ENCODE results near the gene ADPRS. TPM values are rescaled to one million over a fixed set of nuclear protein-coding genes. Genes with fewer than 3 reads are reported as not detected.
A peak's percentile ranks its signal among the peaks of the same experiment; 100 is the strongest.

ADPRS gene
- total RNA-seq, 4 donors from 2014 or later, result 41.0 to 64.3 (median 48.0) TPM

DNA sequence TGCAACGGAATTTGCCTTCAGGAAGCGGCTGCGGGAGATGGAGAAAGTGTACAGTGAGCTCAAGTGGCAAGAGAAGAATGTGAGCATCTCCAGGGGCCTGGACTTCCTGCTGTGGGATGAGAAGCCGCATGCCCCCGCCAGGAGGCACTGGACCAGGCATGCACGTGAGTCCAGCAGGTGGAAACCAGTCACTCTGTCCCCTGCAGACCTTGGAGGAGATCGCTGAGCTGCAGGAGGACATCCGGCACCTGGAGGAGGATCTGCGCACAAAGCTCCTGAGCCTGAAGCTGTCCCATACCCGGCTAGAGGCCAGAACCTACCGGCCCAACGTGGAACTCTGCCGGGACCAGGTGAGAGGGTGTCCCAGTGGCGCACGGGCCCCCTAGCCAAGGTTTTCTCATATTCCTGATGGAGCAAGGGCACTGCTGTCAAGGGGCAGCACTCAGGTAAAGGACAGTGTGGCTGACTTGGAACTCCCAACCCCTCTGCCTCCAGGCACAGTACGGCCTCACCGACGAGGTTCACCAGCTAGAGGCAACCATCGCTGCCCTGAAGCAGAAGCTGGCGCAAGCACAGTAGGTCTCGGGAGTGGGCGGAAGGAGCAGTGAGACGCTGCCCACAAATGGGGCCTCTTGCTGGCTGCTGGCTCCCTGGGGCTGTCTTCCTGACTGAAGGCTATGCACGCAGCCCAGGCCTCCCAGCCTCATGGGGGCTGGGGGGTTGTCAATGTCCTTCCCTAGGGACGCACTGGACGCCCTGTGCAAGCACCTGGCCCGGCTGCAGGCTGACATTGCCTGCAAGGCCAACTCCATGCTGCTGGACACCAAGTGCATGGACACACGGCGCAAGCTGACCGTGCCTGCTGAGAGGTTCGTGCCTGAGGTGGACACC, 1.2 kb upstream of the ADPRS start:
- peaks cover 0 to 44% (median 29%) of the 10 kb centered on the region in 4 donors for H3K4me1 ChIP-seq
- no peak overlapping the region for H3K27ac ChIP-seq
- no peaks in the 10 kb centered on the region for H3K9me3 ChIP-seq
- no peak overlapping the region for H3K4me3 ChIP-seq
- WGBS, 2 donors, result 89 to 92% methylated on average over 26 to 31 of the region's 31 CpGs
- DNase-seq (ENCODE audit: low spot score in 2 of 2), result no peak
- TF ChIP-seq POLR2A (IDR thresholded peaks at IDR 0.05) (no peak), EP300 (IDR thresholded peaks at IDR 0.05) (no peak)
- TF ChIP-seq, protein P1, sequence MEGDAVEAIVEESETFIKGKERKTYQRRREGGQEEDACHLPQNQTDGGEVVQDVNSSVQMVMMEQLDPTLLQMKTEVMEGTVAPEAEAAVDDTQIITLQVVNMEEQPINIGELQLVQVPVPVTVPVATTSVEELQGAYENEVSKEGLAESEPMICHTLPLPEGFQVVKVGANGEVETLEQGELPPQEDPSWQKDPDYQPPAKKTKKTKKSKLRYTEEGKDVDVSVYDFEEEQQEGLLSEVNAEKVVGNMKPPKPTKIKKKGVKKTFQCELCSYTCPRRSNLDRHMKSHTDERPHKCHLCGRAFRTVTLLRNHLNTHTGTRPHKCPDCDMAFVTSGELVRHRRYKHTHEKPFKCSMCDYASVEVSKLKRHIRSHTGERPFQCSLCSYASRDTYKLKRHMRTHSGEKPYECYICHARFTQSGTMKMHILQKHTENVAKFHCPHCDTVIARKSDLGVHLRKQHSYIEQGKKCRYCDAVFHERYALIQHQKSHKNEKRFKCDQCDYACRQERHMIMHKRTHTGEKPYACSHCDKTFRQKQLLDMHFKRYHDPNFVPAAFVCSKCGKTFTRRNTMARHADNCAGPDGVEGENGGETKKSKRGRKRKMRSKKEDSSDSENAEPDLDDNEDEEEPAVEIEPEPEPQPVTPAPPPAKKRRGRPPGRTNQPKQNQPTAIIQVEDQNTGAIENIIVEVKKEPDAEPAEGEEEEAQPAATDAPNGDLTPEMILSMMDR (IDR thresholded peaks at IDR 0.05), result no peak
- peaks cover 0 to 31% of the 10 kb centered on the region in 2 donors for H3K27me3 ChIP-seq
- H3K36me3 ChIP-seq, result peaks cover 0 to 19% (median 9%) of the 10 kb centered on the region in 3 donors

DNA sequence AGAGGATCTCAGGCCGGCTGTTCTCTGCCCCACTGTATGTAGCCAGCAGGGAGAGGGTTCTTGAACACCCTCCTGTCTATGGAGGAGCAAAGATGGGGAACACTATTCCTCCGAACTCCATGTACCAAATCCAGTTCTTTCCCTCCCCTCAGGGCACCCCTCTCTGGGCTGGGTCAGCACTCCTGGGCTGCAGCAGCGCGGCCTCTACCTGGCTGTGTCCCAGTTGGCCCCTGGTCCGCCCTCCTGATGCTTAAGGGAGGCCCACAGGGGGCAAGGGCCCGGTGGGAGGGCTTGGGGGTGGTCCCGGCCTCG, 471 bp upstream of the ADPRS start:
- Histone ChIP-seq H3K4me3 (peak overlapping the region; percentile 88 to 97 (median 94)), H3K4me1 (peaks cover 0 to 48% (median 29%) of the 10 kb centered on the region in 4 donors), H3K9me3 (no peaks in the 10 kb centered on the region), H3K36me3 (peaks cover 5 to 26% (median 15%) of the 10 kb centered on the region in 3 donors), H3K27ac (peak overlapping the region; percentile 79 to 95 (median 90)), H3K27me3 (peaks cover 0 to 30% of the 10 kb centered on the region in 2 donors)
- TF ChIP-seq, protein P1 (IDR thresholded peaks at IDR 0.05), result no peak
- TF ChIP-seq POLR2A (IDR thresholded peaks at IDR 0.05) (no peak), EP300 (IDR thresholded peaks at IDR 0.05) (no peak)
- DNase-seq (ENCODE audit: low spot score in 2 of 2), result no peak
- 26 to 49% methylated on average over 3 to 8 of the region's 8 CpGs for WGBS, 2 donors

DNA sequence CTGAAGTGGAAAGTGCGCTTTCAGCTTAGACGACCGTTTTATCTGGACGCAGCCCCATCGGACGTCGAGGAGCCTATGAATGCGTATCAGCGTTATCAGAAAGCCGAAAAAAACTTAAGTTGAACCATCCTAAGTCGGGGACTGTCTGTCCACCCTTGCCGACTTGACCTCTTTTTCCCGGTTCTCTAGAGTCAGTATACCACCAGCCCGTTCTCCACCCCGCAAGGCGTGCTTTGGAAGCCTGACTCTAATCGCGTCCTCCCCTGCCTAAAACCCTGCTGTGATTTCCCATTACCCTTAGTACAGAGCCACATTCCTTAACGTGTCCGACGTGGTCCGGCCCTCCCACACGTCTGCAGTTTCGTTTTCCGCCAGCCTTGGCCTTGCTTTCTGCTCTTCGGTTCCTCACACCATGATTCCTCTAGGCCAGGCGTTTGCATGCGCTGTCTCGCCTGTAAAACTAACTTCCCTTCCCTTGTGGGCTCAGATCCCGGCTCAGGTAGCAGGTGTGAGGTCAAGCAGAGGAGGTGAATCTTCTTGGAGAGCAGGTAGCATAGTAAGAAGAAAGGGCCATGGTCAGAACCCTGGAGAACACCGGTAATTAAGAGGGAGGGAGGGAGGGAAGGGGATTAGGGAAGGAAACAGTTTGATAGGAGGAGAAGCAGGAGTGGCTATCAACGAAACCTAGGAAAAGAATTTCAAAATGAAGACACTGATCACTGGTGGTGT, 865 bp downstream of the ADPRS start:
- WGBS, 2 donors, result 4 to 6% methylated on average over 32 of the region's 32 CpGs
- Histone ChIP-seq H3K36me3 (peaks cover 5 to 40% (median 27%) of the 10 kb centered on the region in 3 donors), H3K27me3 (peaks cover 0 to 17% of the 10 kb centered on the region in 2 donors), H3K9me3 (no peaks in the 10 kb centered on the region), H3K4me1 (peaks cover 0 to 51% (median 21%) of the 10 kb centered on the region in 4 donors), H3K27ac (peak overlapping the region; percentile 79 to 95 (median 90)), H3K4me3 (peak overlapping the region; percentile 88 to 97 (median 94))
- no peak for DNase-seq (ENCODE audit: low spot score in 2 of 2)
- TF ChIP-seq EP300 (IDR thresholded peaks at IDR 0.05) (no peak), POLR2A (IDR thresholded peaks at IDR 0.05) (no peak)

DNA sequence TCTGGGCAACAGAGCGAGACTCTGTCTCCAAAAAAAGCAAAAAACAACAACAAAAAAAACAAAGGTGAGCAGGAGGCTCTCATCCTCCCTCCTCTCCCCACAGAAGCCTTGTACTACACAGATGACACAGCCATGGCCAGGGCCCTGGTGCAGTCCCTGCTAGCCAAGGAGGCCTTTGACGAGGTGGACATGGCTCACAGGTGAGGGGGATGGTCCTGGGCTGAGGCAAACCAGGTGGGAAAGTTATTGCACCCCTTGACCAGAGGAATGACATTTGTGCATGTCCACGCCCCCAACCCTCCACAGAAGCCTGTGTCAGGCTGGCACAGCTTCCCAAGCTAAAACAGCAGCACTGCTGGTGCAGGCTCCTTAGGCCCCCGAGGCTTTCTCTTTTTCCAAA, 2.4 kb downstream of the ADPRS start:
- no peak for DNase-seq (ENCODE audit: low spot score in 2 of 2)
- TF ChIP-seq POLR2A (IDR thresholded peaks at IDR 0.05) (no peak), EP300 (IDR thresholded peaks at IDR 0.05) (no peak)
- TF ChIP-seq, protein P1 (IDR thresholded peaks at IDR 0.05), result no peak
- Histone ChIP-seq H3K4me3 (no peak overlapping the region), H3K27ac (no peak overlapping the region), H3K9me3 (no peaks in the 10 kb centered on the region), H3K4me1 (peaks cover 0 to 64% (median 18%) of the 10 kb centered on the region in 4 donors), H3K36me3 (peaks cover 5 to 54% (median 28%) of the 10 kb centered on the region in 3 donors), H3K27me3 (peaks cover 0 to 1% of the 10 kb centered on the region in 2 donors)
- 79 to 93% methylated on average over 4 of the region's 4 CpGs for WGBS, 2 donors

DNA sequence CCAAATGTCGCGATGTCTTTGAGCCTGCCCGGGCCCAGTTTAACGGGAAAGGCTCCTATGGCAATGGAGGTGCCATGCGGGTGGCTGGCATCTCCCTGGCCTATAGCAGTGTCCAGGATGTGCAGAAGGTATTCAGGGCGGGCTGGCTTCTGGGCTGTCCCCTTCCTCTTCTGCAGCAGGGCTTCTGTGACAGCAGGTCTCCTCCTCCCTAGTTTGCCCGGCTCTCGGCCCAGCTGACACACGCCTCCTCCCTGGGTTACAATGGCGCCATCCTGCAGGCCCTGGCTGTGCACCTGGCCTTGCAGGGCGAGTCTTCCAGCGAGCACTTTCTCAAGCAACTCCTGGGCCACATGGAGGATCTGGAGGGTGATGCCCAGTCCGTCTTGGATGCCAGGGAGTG, 3.0 kb downstream of the ADPRS start:
- Histone ChIP-seq H3K9me3 (no peaks in the 10 kb centered on the region), H3K27ac (no peak overlapping the region), H3K27me3 (no peaks in the 10 kb centered on the region), H3K4me1 (peaks cover 0 to 69% (median 18%) of the 10 kb centered on the region in 4 donors), H3K4me3 (no peak overlapping the region), H3K36me3 (peaks cover 5 to 59% (median 28%) of the 10 kb centered on the region in 3 donors)
- WGBS, 2 donors, result 88 to 90% methylated on average over 12 to 13 of the region's 13 CpGs
- TF ChIP-seq EP300 (IDR thresholded peaks at IDR 0.05) (no peak), POLR2A (IDR thresholded peaks at IDR 0.05) (no peak)
- TF ChIP-seq, protein P1 (IDR thresholded peaks at IDR 0.05), result no peak
- DNase-seq (ENCODE audit: low spot score in 2 of 2), result no peak
